ENCODE results near the gene IKZF2. TPM values are rescaled to one million over a fixed set of nuclear protein-coding genes. Genes with fewer than 3 reads are reported as not detected.

IKZF2 gene
- polyA plus RNA-seq, 4 donors: under 0.01 to 3.7 (median 0.22) TPM

GRCh38 chr2:212956665-212957607 lies 194.5 kb downstream of the IKZF2 start:
- Histone ChIP-seq H3K27ac (ENCODE audit: low read depth in 1 of 3, low read length in 2 of 3) (no peak overlapping the region), H3K27me3 (ENCODE audit: control insufficient read depth in 3 of 3, insufficient read depth in 3 of 3, low read length in 3 of 3) (no peaks in the 10 kb centered on the region), H3K9me3 (ENCODE audit: control insufficient read depth in 2 of 2, insufficient read depth in 1 of 2, low read depth in 1 of 2, low read length in 1 of 2) (no peaks in the 10 kb centered on the region), H3K4me3 (ENCODE audit: low read depth in 1 of 3, low read length in 3 of 3) (no peak overlapping the region), H3K36me3 (ENCODE audit: control insufficient read depth in 3 of 3, insufficient read depth in 2 of 3, low read depth in 1 of 3, low read length in 3 of 3) (no peaks in the 10 kb centered on the region), H3K4me1 (ENCODE audit: control insufficient read depth in 3 of 3, insufficient read depth in 2 of 3, low read depth in 1 of 3, low read length in 2 of 3) (no peaks in the 10 kb centered on the region)
- DNase-seq (no peak), FAIRE-seq (no peak)
- 51 to 65% (median 52%) methylated on average over 6 of the region's 6 CpGs for WGBS, 3 donors

DNA sequence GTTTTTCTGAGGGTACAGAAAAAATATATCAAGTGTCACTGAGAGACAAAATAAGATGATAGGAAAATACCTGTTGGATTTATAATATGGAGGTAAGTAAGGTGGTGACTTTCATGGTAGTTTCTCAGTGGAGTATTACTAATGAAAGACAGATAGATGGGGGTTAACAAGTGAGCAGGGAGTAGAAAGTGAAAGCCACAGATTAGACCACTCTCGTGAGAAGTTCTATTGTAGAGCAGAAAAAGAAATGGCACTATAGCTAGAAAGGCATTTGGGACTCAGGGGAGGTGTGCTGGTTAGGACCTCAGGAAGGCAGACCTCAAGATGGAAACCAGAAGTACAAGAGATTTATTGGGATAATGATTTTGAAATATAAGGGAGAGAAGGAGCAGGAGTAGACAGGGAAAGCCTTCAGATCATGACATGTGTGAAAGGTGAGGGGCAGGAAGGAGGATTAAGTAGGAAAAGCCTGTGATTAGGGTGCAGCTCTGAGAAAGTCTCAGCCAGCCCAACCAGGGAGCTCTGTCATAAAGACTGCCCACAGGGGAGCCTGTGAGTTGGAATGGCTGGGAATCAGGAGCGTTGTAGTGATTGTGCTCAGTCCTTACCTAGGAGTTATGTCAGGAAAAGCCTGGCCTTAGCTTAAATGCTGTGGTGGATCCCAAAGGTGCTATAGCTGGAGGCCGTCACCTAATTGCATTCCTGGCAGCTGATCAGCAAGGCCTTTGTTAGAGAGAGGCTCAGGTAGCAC lies 198.1 kb downstream of the IKZF2 start:
- Histone ChIP-seq H3K36me3 (ENCODE audit: control insufficient read depth in 3 of 3, insufficient read depth in 2 of 3, low read depth in 1 of 3, low read length in 3 of 3) (no peaks in the 10 kb centered on the region), H3K4me1 (ENCODE audit: control insufficient read depth in 3 of 3, insufficient read depth in 2 of 3, low read depth in 1 of 3, low read length in 2 of 3) (no peaks in the 10 kb centered on the region), H3K27ac (ENCODE audit: low read depth in 1 of 3, low read length in 2 of 3) (no peak overlapping the region), H3K9me3 (ENCODE audit: control insufficient read depth in 2 of 2, insufficient read depth in 1 of 2, low read depth in 1 of 2, low read length in 1 of 2) (no peaks in the 10 kb centered on the region), H3K4me3 (ENCODE audit: low read depth in 1 of 3, low read length in 3 of 3) (no peak overlapping the region), H3K27me3 (ENCODE audit: control insufficient read depth in 3 of 3, insufficient read depth in 3 of 3, low read length in 3 of 3) (no peaks in the 10 kb centered on the region)
- FAIRE-seq (no peak), DNase-seq (no peak)
- 57 to 71% (median 65%) methylated on average over 3 of the region's 3 CpGs for WGBS, 3 donors

- H3K27ac ChIP-seq (ENCODE audit: low read depth in 1 of 3, low read length in 2 of 3): no peak overlapping the region
- H3K4me3 ChIP-seq (ENCODE audit: low read depth in 1 of 3, low read length in 3 of 3): no peak overlapping the region
- DNase-seq: no peak
- no peaks in the 10 kb centered on the region for H3K4me1 ChIP-seq (ENCODE audit: control insufficient read depth in 3 of 3, insufficient read depth in 2 of 3, low read depth in 1 of 3, low read length in 2 of 3)
- no peaks in the 10 kb centered on the region for H3K27me3 ChIP-seq (ENCODE audit: control insufficient read depth in 3 of 3, insufficient read depth in 3 of 3, low read length in 3 of 3)
- 88 to 100% (median 92%) methylated on average over 1 of the region's 1 CpG for WGBS, 3 donors
- no peaks in the 10 kb centered on the region for H3K36me3 ChIP-seq (ENCODE audit: control insufficient read depth in 3 of 3, insufficient read depth in 2 of 3, low read depth in 1 of 3, low read length in 3 of 3)
- FAIRE-seq: no peak
- no peaks in the 10 kb centered on the region for H3K9me3 ChIP-seq (ENCODE audit: control insufficient read depth in 2 of 2, insufficient read depth in 1 of 2, low read depth in 1 of 2, low read length in 1 of 2)
Observed at GRCh38 chr2:212949786-212950185, 201.6 kb downstream of the IKZF2 start.

Other genes starting within 250 kb of the IKZF2 start
- gene SPAG16, start 132.9 kb upstream of the IKZF2 start, polyA plus RNA-seq: 10 to 100 TPM; 15.4 to 52.5 (median 18.9) TPM